Activated CD8-positive, alpha-beta T cell treated with anti-CD3 and anti-CD28 coated beads for 36 hours (primary cell): ENCODE measurements around the gene PRLHR. TPM values are rescaled to one million over a fixed set of nuclear protein-coding genes. Genes with fewer than 3 reads are reported as not detected.

ENCODE experiments used
- ATAC-seq: fragments of 200-7000 bp; cut with Tn5 transposase; one replicate; pipeline ENCODE4 v1.10.0; 2021; ENCODE audit warnings: mild to moderate bottlenecking, moderate library complexity
- CTCF ChIA-PET: fragments of 350-600 bp; sonication (Branson Sonifier 250); formaldehyde crosslinking; loops from one replicate; lab custom pipeline; 2021; ENCODE audit warnings: antibody characterized with exemption; lab: Charles Lee
- POLR2A ChIA-PET: fragments of 350-600 bp; sonication (Branson Sonifier 250); formaldehyde crosslinking; loops from one replicate; lab custom pipeline; 2021; ENCODE audit warnings: antibody characterized with exemption; lab: Charles Lee
- DNase-seq: peaks from one replicate; pipeline ENCODE4 v3.0.0-alpha.2; 2020
- H3K27ac Mint-ChIP-seq: one replicate; pipeline ENCODE4 v1.8.0; 2021; ENCODE audit warnings: mild to moderate bottlenecking, mixed read lengths
- H3K27me3 Mint-ChIP-seq: one replicate; pipeline ENCODE4 v1.8.0; 2021; ENCODE audit warnings: mixed read lengths
- H3K36me3 Mint-ChIP-seq: one replicate; pipeline ENCODE4 v1.8.0; 2021; ENCODE audit warnings: low read depth, mixed read lengths
- H3K4me1 Mint-ChIP-seq: one replicate; pipeline ENCODE4 v1.8.0; 2021; ENCODE audit warnings: low read depth, mixed read lengths
- H3K4me3 Mint-ChIP-seq: one replicate; pipeline ENCODE4 v1.8.0; 2021; ENCODE audit warnings: mild to moderate bottlenecking, moderate library complexity, mixed read lengths
- H3K9me3 Mint-ChIP-seq: one replicate; pipeline ENCODE4 v1.8.0; 2021; ENCODE audit warnings: mixed read lengths
- intact Hi-C: fragments of 100-400 bp; cut with micrococcal nuclease; formaldehyde crosslinking; loops from one replicate; pipeline ENCODE4 v1.10.0; 2022
- total RNA-seq, 2 experiments: library from RNA; stranded (reverse); gene quantifications; one replicate each; pipeline ENCODE4 v1.2.3, GENCODE V29; 2021
- TF ChIP-seq, protein P1 (sequence below): fragments of 200-600 bp; IDR thresholded peaks from one replicate; pipeline ENCODE4 v1.8.0; 2022; ENCODE audit warnings: antibody characterized with exemption, mild to moderate bottlenecking

PRLHR gene
- total RNA-seq, 2 experiments from 2014 or later = not detected

DNA sequence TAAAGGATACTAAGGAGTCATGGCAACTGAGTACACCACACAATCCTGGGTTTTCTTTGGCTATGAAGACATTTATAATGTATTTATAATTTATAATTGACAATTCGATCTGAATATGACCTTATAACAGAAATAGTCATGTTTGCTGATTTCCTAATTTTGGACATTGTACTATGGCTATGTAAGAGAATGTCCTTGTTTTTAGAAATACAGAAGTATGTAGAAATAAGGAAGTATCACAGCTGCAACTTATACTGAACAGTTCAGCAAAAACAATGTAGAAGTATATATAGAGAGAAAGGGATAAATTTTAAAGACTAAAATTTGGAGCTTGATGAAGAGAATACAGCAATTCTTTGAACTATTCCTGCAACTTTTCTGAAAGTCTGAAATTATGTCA, 32.6 kb downstream of the PRLHR start:
- Mint-ChIP-seq H3K27ac (no peak overlapping the region), H3K4me1 (no peaks in the 10 kb centered on the region), H3K27me3 (peaks cover 6% of the 10 kb centered on the region), H3K36me3 (no peaks in the 10 kb centered on the region), H3K4me3 (no peak overlapping the region), H3K9me3 (no peaks in the 10 kb centered on the region)
- CTCF ChIA-PET = interaction anchor here (2.0 kb wide), 1 partner anchor 158 kb away, joined by 6 read pairs; no protein-coding TSS in a partner anchor
- intact Hi-C loops = loop anchor here (10.0 kb wide), 1 partner anchor 292 kb away; no protein-coding TSS in a partner anchor
- POLR2A ChIA-PET = no interaction called here
- DNase-seq = no peak
- ATAC-seq = no peak
- TF ChIP-seq, protein P1, sequence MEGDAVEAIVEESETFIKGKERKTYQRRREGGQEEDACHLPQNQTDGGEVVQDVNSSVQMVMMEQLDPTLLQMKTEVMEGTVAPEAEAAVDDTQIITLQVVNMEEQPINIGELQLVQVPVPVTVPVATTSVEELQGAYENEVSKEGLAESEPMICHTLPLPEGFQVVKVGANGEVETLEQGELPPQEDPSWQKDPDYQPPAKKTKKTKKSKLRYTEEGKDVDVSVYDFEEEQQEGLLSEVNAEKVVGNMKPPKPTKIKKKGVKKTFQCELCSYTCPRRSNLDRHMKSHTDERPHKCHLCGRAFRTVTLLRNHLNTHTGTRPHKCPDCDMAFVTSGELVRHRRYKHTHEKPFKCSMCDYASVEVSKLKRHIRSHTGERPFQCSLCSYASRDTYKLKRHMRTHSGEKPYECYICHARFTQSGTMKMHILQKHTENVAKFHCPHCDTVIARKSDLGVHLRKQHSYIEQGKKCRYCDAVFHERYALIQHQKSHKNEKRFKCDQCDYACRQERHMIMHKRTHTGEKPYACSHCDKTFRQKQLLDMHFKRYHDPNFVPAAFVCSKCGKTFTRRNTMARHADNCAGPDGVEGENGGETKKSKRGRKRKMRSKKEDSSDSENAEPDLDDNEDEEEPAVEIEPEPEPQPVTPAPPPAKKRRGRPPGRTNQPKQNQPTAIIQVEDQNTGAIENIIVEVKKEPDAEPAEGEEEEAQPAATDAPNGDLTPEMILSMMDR = no peak

DNA sequence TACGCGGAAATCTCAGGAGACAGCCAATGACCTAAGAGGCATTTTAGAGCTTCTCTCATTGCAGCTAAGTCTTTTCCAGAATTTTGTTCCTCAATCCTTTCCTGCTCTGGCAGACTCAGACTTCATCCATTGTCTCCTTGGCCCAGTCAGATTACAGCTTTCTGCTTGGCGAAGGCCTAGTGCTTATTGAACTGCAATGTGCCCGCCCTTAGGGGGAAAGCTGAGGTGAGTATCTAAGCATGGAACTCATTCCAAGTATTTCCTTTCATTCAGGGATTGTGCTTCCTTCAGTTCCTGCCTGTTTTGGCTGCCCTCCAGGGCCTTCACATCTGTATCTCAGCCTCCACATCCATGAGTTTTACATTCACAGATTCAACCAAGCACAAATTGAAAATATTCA, 37.5 kb downstream of the PRLHR start:
- peaks cover 23% of the 10 kb centered on the region for H3K27me3 Mint-ChIP-seq
- DNase-seq = no peak
- H3K36me3 Mint-ChIP-seq = no peaks in the 10 kb centered on the region
- no peak overlapping the region for H3K4me3 Mint-ChIP-seq
- POLR2A ChIA-PET = no interaction called here
- CTCF ChIA-PET = interaction anchor here (0.8 to 2.1 kb wide), 6 partner anchors 9 to 163 kb away, joined by 3 to 9 read pairs (median 4); no protein-coding TSS in a partner anchor
- H3K9me3 Mint-ChIP-seq = no peaks in the 10 kb centered on the region
- no peak overlapping the region for H3K27ac Mint-ChIP-seq
- no peak for ATAC-seq
- TF ChIP-seq, protein P1 = no peak
- intact Hi-C loops = no loop called here
- H3K4me1 Mint-ChIP-seq = no peaks in the 10 kb centered on the region

DNA sequence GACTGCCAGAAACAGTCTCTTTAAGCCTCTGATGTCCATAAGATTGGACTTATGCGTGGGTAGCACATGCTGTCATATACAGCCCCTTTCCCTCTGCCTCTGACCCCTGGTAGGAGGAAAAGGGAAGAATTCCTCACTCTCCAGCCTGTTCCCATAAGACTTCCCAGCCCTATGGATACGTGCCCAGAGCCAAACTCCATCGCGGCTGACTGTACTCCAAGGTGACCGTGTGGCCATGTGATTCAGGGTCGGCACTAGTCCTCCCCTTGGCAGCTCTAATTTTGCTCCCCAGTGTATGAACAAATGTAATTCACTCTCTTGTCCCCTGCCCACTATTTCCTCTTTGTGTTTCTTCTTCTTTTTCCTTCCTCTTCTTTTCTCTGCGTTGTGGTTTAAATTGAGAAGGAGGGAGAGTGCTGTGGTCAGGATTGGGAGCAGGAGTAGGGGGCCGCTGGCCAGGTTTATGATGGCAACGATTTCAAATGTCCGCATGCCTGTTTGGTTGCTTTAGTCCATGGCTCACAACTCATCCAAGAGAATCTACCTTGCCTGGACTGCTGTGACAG, 43.8 kb downstream of the PRLHR start:
- Mint-ChIP-seq H3K36me3 (no peaks in the 10 kb centered on the region), H3K4me1 (no peaks in the 10 kb centered on the region), H3K9me3 (no peaks in the 10 kb centered on the region), H3K27me3 (peaks cover 34% of the 10 kb centered on the region), H3K27ac (no peak overlapping the region), H3K4me3 (no peak overlapping the region)
- ATAC-seq (no peak), DNase-seq (no peak)
- TF ChIP-seq, protein P1 = no peak
- intact Hi-C loops = no loop called here
- CTCF ChIA-PET = no interaction called here
- POLR2A ChIA-PET = no interaction called here

DNA sequence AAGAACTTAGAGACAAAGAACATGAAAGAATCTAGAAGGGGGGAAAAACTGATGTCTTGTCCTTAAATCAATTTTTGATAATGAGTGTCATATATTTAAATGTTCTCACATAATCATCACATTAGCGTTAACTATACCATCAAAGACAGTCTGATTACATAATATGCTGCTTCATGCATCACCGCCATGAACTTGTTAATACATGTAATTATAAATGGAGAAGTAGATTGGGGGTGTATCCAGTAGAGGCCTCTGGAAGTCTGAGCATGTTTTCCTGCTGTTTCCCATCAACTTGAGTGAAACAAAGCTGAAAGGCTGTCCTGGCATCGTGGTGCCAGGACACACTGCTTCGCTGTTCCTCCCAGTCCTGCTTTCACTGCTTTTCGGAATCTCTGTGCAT, 48.2 kb downstream of the PRLHR start:
- Mint-ChIP-seq H3K4me3 (no peak overlapping the region), H3K27ac (no peak overlapping the region), H3K4me1 (no peaks in the 10 kb centered on the region), H3K27me3 (peaks cover 32% of the 10 kb centered on the region), H3K9me3 (no peaks in the 10 kb centered on the region), H3K36me3 (no peaks in the 10 kb centered on the region)
- no peak for DNase-seq
- TF ChIP-seq, protein P1 = no peak
- no peak for ATAC-seq
- ChIA-PET CTCF (interaction anchor here (1.4 kb wide), 1 partner anchor 9 kb away, joined by 3 read pairs; no protein-coding TSS in a partner anchor), POLR2A (no interaction called here)
- intact Hi-C loops = no loop called here

DNA sequence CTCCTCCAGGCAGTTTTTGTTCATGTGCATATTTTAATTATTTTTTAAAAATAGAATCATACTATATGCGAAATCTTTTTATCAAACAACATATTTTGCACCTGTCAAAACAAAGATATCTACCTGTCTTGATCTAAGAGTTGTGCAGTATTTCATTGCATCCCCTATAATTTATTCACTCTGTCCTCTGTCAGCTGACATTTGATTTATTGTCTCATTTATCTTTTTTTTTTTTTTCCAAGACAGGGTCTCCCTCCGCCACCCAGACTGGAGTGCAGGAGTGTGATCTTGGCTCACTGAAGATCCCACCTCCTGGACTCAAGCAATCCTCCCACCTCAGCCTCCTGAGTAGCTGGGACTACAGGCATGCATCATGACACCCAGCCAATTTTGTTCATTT, 49.0 kb downstream of the PRLHR start:
- CTCF ChIA-PET = no interaction called here
- no peaks in the 10 kb centered on the region for H3K9me3 Mint-ChIP-seq
- H3K27ac Mint-ChIP-seq = no peak overlapping the region
- ATAC-seq = no peak
- POLR2A ChIA-PET = no interaction called here
- H3K4me1 Mint-ChIP-seq = no peaks in the 10 kb centered on the region
- intact Hi-C loops = no loop called here
- H3K27me3 Mint-ChIP-seq = peaks cover 30% of the 10 kb centered on the region
- TF ChIP-seq, protein P1 = no peak
- DNase-seq = no peak
- H3K36me3 Mint-ChIP-seq = no peaks in the 10 kb centered on the region
- H3K4me3 Mint-ChIP-seq = no peak overlapping the region
